OCI-LY1 (cell line): Measurements from ENCODE around the gene PLBD2.

Experiments used
- H2AFZ ChIP-seq: fragments of 200-600 bp; sonication (generic), shearing (Covaris generic); 2 replicates; pipeline ENCODE4 v1.6.0; 2014; ENCODE audit warnings: antibody characterized with exemption, mild to moderate bottlenecking, low read length
- H3F3A ChIP-seq: fragments of 200-600 bp; sonication (generic), shearing (Covaris generic); 2 replicates; pipeline ENCODE4 v1.6.0; 2014; ENCODE audit warnings: mild to moderate bottlenecking, antibody characterized with exemption, low read length, moderate library complexity; ENCODE audit not compliant: insufficient read depth
- H3K27ac ChIP-seq: fragments of 200-600 bp; sonication (generic); 2 replicates; pipeline ENCODE4 v1.5.1; 2014; ENCODE audit warnings: low read length, mixed run types, mild to moderate bottlenecking, low read depth; ENCODE audit not compliant: poor library complexity, severe bottlenecking
- H3K27me3 ChIP-seq: fragments of 200-600 bp; sonication (generic); 2 replicates; pipeline ENCODE4 v1.6.0; 2014; ENCODE audit warnings: antibody characterized with exemption, mild to moderate bottlenecking, low read length, moderate library complexity; ENCODE audit not compliant: insufficient read depth
- H3K36me3 ChIP-seq: fragments of 200-600 bp; sonication (generic); 2 replicates; pipeline ENCODE4 v1.6.1; 2014; ENCODE audit warnings: mild to moderate bottlenecking, antibody characterized with exemption, low read length, moderate library complexity, mixed read lengths; ENCODE audit not compliant: insufficient read depth
- H3K4me1 ChIP-seq: fragments of 200-600 bp; sonication (generic); 2 replicates; pipeline ENCODE4 v1.5.1; 2014; ENCODE audit warnings: mild to moderate bottlenecking, low read length, moderate library complexity; ENCODE audit not compliant: insufficient read depth, severe bottlenecking
- H3K4me2 ChIP-seq: fragments of 200-600 bp; sonication (generic), shearing (Covaris generic); 2 replicates; pipeline ENCODE4 v1.6.1; 2014; ENCODE audit warnings: low read length
- H3K4me3 ChIP-seq: fragments of 200-600 bp; sonication (generic); 2 replicates; pipeline ENCODE4 v1.5.1; 2014; ENCODE audit warnings: low read length, low read depth, mild to moderate bottlenecking, mixed read lengths; ENCODE audit not compliant: poor library complexity, severe bottlenecking
- H3K79me2 ChIP-seq: fragments of 200-600 bp; shearing (Covaris generic); 2 replicates; pipeline ENCODE4 v1.6.1; 2016; ENCODE audit warnings: mixed run types, low read length, mixed read lengths; ENCODE audit not compliant: insufficient read depth
- H3K9ac ChIP-seq: fragments of 200-600 bp; sonication (generic), shearing (Covaris generic); 2 replicates; pipeline ENCODE4 v1.6.1; 2014; ENCODE audit warnings: mild to moderate bottlenecking, low read length, mixed read lengths
- H3K9me2 ChIP-seq: fragments of 200-600 bp; sonication (generic), shearing (Covaris generic); 2 replicates; pipeline ENCODE4 v1.6.1; 2014; ENCODE audit warnings: low read depth, mild to moderate bottlenecking, low read length, mixed read lengths
- H3K9me3 ChIP-seq: fragments of 200-600 bp; shearing (Covaris generic); 2 replicates; pipeline ENCODE4 v1.6.1; 2014; ENCODE audit warnings: low read length, mixed read lengths
- H4K20me1 ChIP-seq: fragments of 200-600 bp; sonication (generic), shearing (Covaris generic); 2 replicates; pipeline ENCODE4 v1.6.0; 2016; ENCODE audit warnings: mild to moderate bottlenecking, low read length; ENCODE audit not compliant: insufficient read depth
- EZH2 ChIP-seq: fragments of 200-600 bp; sonication (generic), shearing (Covaris generic); IDR thresholded peaks from 2 replicates; pipeline ENCODE4 v1.8.0; 2017; ENCODE audit warnings: borderline replicate concordance, mixed run types, mild to moderate bottlenecking, antibody characterized with exemption, low read length, moderate library complexity, mixed read lengths
- TF ChIP-seq, protein P1 (sequence below): fragments of 200-600 bp; sonication (generic), shearing (Covaris generic); IDR thresholded peaks from 2 replicates; pipeline ENCODE4 v1.5.1; 2017; ENCODE audit warnings: mild to moderate bottlenecking, antibody characterized with exemption, low read length, moderate library complexity, mixed read lengths

PLBD2 gene

DNA sequence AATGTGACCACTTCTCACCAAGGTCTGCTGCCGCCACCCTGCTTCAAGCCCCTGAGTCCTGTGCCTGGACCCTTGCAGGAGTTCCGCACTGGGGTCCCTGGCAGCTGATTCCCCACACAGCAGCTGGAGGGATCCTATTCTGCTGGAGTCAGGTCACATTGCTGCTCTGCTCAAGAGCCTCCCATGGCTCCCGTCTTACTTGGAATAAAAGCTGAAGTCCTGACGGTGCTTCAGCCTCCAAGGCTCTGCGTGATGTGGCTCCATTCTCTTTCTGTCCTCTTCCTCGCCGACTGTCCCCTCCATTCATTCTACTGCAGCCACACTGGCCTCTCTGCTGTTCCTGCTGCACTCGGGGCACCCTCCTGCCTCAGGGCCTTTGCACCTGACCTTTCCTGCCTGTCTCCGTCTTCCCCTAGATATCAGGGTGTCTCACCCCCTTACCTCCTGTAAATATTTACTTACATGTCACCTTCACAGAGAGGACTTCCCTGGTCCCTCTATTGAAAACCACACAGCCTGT lies 56.2 kb downstream of the PLBD2 start:
- no peak for TF ChIP-seq EZH2
- TF ChIP-seq, protein P1, sequence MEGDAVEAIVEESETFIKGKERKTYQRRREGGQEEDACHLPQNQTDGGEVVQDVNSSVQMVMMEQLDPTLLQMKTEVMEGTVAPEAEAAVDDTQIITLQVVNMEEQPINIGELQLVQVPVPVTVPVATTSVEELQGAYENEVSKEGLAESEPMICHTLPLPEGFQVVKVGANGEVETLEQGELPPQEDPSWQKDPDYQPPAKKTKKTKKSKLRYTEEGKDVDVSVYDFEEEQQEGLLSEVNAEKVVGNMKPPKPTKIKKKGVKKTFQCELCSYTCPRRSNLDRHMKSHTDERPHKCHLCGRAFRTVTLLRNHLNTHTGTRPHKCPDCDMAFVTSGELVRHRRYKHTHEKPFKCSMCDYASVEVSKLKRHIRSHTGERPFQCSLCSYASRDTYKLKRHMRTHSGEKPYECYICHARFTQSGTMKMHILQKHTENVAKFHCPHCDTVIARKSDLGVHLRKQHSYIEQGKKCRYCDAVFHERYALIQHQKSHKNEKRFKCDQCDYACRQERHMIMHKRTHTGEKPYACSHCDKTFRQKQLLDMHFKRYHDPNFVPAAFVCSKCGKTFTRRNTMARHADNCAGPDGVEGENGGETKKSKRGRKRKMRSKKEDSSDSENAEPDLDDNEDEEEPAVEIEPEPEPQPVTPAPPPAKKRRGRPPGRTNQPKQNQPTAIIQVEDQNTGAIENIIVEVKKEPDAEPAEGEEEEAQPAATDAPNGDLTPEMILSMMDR: no peak
- no peak overlapping the region for H3K4me2 ChIP-seq

DNA sequence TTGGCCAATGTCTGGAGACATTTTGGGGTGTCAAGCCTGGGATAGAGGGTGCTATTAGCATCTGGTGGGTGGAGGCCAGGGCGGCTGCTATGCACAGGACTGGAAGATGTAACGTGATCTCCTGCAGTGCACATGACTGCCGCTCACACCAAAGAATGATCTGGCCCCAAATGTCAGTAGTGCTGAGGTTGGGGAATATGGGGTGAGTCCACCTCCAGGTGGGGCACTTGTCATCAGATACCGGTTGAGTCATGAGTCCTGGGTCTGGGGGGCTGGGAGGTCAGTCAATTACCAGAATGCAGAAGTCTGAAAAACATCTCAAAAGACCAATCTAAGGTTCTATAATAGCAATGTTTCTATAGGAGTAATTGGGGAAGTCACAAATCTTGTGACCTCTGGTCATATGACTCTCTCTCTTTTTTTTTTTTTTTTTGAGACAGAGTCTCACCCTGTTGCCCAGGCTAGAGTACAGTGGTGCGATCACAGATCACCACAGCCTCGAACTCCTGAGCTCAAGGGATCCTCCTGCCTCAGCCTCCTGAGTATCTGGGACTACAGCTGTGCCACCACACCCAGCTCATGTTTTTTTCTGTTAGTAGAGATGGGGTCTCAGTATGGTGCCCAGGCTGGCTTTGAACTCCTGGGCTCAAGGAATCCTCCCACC lies 57.8 kb downstream of the PLBD2 start:
- Histone ChIP-seq H3K27ac (no peak overlapping the region), H4K20me1 (no peaks in the 10 kb centered on the region), H3K4me1 (peaks cover 3% of the 10 kb centered on the region), H3K4me2 (no peak overlapping the region), H3K9me2 (no peaks in the 10 kb centered on the region), H3K36me3 (no peaks in the 10 kb centered on the region), H3K79me2 (no peaks in the 10 kb centered on the region), H2AFZ (no peak overlapping the region), H3K27me3 (no peaks in the 10 kb centered on the region), H3F3A (no peaks in the 10 kb centered on the region), H3K9me3 (no peaks in the 10 kb centered on the region), H3K9ac (no peak overlapping the region), H3K4me3 (no peak overlapping the region)
- TF ChIP-seq, protein P1: no peak
- no peak for TF ChIP-seq EZH2

More for the DNA sequence above, 56.2 kb downstream of the PLBD2 start:
- H3K36me3 ChIP-seq: no peaks in the 10 kb centered on the region
- no peaks in the 10 kb centered on the region for H3K9me2 ChIP-seq
- no peak overlapping the region for H3K4me3 ChIP-seq
- 0 out of 2 replicates have a peak, but pooled peaks cover 4% of the 10 kb centered on the region for H3K27me3 ChIP-seq
- no peak overlapping the region for H3K27ac ChIP-seq
- no peak overlapping the region for H2AFZ ChIP-seq
- H3K79me2 ChIP-seq: no peaks in the 10 kb centered on the region
- no peak overlapping the region for H3K9ac ChIP-seq
- peaks cover 3% of the 10 kb centered on the region for H3K4me1 ChIP-seq
- no peaks in the 10 kb centered on the region for H3F3A ChIP-seq
- no peaks in the 10 kb centered on the region for H3K9me3 ChIP-seq
- no peaks in the 10 kb centered on the region for H4K20me1 ChIP-seq

DNA sequence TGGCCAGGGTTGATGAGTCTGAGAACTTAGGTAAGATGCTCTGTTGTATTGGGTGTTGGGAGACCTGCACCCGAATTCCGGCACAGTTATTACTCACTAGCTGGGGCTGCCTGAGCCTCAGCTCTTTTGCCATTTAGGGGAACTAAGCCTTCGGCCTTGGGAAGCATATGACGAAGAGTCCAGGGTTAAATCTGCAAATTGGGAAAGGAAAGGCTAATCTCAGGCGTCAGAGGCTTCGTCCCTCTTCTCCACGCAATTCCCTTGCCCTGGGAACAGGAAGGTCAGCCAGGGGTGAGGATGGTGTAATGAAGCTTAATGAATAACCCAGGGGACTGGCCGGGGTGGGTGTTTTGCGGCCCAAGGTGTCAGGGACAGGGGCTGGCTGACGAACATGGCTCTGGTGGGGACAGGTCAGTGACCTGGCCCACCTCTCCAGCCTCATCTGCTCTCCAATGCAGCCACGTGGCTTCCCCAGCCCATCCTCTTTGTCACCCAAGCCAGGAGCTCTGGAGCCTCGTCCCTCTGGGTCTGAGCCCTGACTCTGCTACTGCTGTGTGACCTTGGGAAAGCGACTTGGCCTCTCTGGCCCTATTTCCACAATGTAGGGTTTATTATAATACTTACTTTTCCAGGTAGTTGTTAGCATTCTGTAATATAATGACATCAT lies 60.0 kb downstream of the PLBD2 start:
- Histone ChIP-seq H3F3A (no peaks in the 10 kb centered on the region), H3K27ac (no peak overlapping the region), H2AFZ (no peak overlapping the region), H3K27me3 (no peaks in the 10 kb centered on the region), H3K79me2 (no peaks in the 10 kb centered on the region), H3K4me2 (no peak overlapping the region), H3K36me3 (no peaks in the 10 kb centered on the region), H3K4me3 (no peak overlapping the region), H3K4me1 (peaks cover 13% of the 10 kb centered on the region), H3K9ac (no peak overlapping the region), H3K9me2 (no peaks in the 10 kb centered on the region), H3K9me3 (no peaks in the 10 kb centered on the region), H4K20me1 (no peaks in the 10 kb centered on the region)
- no peak for TF ChIP-seq EZH2
- TF ChIP-seq, protein P1: no peak
